Activated CD4-positive, alpha-beta memory T cell treated with anti-CD3 and anti-CD28 coated beads for 36 hours (primary cell): ENCODE measurements around the gene MPDU1. TPM values are rescaled to one million over a fixed set of nuclear protein-coding genes. Genes with fewer than 3 reads are reported as not detected.

Source experiments
- total RNA-seq, 2 experiments: library from RNA; stranded (reverse); gene quantifications; one replicate each; pipeline ENCODE4 v1.2.3, GENCODE V29; 2021

MPDU1 gene
- total RNA-seq, 2 experiments from 2014 or later, result 52.6 to 52.9 TPM

Other genes with a start within 250 kb of the MPDU1 start
- gene ACAP1, start 247.3 kb upstream of the MPDU1 start, total RNA-seq, result 100 to 1,000 TPM; 391 to 405 TPM
- 1 to 10 TPM; 2.6 to 2.8 TPM for gene KCTD11, start 231.7 kb upstream of the MPDU1 start, total RNA-seq
- gene TMEM95, start 228.7 kb upstream of the MPDU1 start, total RNA-seq, result not detected
- 1 to 10 TPM; 3.7 to 4.4 TPM for gene TNK1, start 202.8 kb upstream of the MPDU1 start, total RNA-seq
- 10 to 100 TPM; 78.2 to 87.0 TPM for gene PLSCR3, start 189.3 kb upstream of the MPDU1 start, total RNA-seq
- 10 to 100 TPM; 87.0 to 88.5 TPM for gene TMEM256, start 179.8 kb upstream of the MPDU1 start, total RNA-seq
- gene NLGN2, start 176.0 kb upstream of the MPDU1 start, total RNA-seq, result 1 to 10 TPM; 9.0 to 9.9 TPM
- gene SPEM1, start 163.5 kb upstream of the MPDU1 start, total RNA-seq, result not detected
- gene SPEM2, start 158.2 kb upstream of the MPDU1 start, total RNA-seq, result not detected
- gene SPEM3, start 155.0 kb upstream of the MPDU1 start, total RNA-seq, result not detected
- 10 to 100 TPM; 11.4 to 11.6 TPM for gene TMEM102, start 148.4 kb upstream of the MPDU1 start, total RNA-seq
- 1 to 10 TPM; 1.0 to 2.1 TPM for gene FGF11, start 144.3 kb upstream of the MPDU1 start, total RNA-seq
- gene CHRNB1, start 138.8 kb upstream of the MPDU1 start, total RNA-seq, result 1 to 10 TPM; 7.7 to 8.5 TPM
- gene ZBTB4, start 104.2 kb upstream of the MPDU1 start, total RNA-seq, result 10 to 100 TPM; 16.5 to 16.7 TPM
- not detected for gene SLC35G6, start 102.4 kb upstream of the MPDU1 start, total RNA-seq
- 100 to 1,000 TPM; 180 to 187 TPM for gene POLR2A, start 99.5 kb upstream of the MPDU1 start, total RNA-seq
- gene TNFSF12, start 34.8 kb upstream of the MPDU1 start, total RNA-seq, result 10 to 100 TPM; 19.7 to 22.4 TPM
- gene TNFSF13, start 25.1 kb upstream of the MPDU1 start, total RNA-seq, result under 1 TPM; 0.71 to 0.94 TPM
- 10 to 100 TPM; 50.8 to 53.2 TPM for gene SENP3, start 21.9 kb upstream of the MPDU1 start, total RNA-seq
- gene CD68, start 4.2 kb upstream of the MPDU1 start, total RNA-seq, result 10 to 100 TPM; 31.5 to 34.1 TPM
- under 1 TPM in 1 of 2 experiments, not detected in 1; 0.29 TPM for gene SOX15, start 6.2 kb downstream of the MPDU1 start, total RNA-seq
- 10 to 100 TPM; 37.5 to 40.1 TPM for gene FXR2, start 31.0 kb downstream of the MPDU1 start, total RNA-seq
- 10 to 100 TPM; 27.4 to 28.2 TPM for gene SAT2, start 44.0 kb downstream of the MPDU1 start, total RNA-seq
- gene SHBG, start 46.3 kb downstream of the MPDU1 start, total RNA-seq, result not detected
- under 1 TPM; 0.12 to 0.26 TPM for gene ATP1B2, start 67.1 kb downstream of the MPDU1 start, total RNA-seq
- gene TP53, start 103.6 kb downstream of the MPDU1 start, total RNA-seq, result 100 to 1,000 TPM; 123 to 129 TPM
- gene WRAP53, start 104.6 kb downstream of the MPDU1 start, total RNA-seq, result 10 to 100 TPM; 20.2 to 23.3 TPM
- gene EFNB3, start 121.3 kb downstream of the MPDU1 start, total RNA-seq, result not detected
- gene DNAH2, start 133.9 kb downstream of the MPDU1 start, total RNA-seq, result not detected